ENCODE data around the gene DPYSL3. TPM values are rescaled to one million over a fixed set of nuclear protein-coding genes. Genes with fewer than 3 reads are reported as not detected.

DPYSL3 gene
- total RNA-seq, 1 donor from 2014 or later: 229 TPM

DNA sequence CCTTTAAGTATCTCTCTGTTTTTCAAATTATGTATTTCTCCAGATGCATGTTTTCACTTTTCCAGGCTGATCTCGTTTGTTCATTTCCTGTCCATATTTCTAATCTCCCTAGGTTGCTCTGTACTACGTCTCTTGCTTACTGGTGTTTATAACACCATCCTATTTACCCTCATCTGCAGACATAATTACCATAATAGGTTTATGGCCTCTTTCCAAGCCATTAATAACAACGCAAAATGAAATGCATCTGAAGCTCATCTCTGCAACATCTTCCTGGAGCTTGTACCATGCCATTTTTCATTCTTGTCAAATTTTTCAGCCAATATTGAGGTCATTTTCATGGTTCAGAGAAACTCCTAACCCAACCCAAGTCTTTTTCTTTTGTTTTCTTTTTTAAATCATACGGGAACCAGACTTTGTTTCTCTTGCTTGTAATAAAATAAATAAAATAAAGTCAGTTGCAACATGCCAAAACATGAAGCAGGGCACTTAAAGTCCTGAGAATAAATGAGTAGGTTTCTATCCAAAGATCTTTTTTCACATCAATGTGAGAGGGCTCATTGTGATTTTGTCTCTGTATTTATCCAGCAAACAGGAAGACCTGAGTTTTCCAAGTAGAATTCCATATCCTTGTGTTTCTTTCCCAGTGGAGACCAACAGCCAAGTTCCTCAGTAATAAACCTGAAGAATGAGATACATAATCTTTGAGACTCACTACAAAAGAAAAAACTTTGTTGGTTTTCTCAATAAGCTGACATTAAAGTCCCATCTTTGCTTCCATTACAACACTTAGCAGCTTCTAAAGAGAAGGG is 37.0 kb downstream of the DPYSL3 start:
- DNase-seq (ENCODE audit: low spot score): no peak

DNA sequence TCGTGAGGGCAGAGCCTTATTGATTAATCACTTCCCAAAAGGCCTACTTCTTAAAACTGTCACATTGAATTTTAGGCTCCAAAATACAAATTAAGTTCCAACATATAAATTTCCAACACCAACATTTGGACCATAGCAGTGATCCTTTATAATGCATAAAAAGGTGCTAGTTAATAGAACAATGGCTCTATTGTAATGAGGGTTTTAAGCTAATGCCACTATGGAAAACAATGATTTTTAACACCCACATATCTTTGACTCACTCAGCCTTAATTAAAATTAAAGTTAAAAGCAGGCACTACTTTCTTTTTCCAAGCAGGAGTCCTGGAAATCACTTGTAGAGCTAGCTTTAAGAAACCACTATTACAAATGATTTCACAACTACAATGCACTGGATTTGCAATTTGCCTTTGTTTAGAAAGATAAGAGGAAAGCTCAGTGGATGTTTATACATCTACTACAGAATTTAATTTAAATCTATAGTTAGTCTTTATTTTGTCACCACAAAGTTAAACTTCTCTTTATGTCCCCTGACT is 41.8 kb downstream of the DPYSL3 start:
- no peak for DNase-seq (ENCODE audit: low spot score)

DNA sequence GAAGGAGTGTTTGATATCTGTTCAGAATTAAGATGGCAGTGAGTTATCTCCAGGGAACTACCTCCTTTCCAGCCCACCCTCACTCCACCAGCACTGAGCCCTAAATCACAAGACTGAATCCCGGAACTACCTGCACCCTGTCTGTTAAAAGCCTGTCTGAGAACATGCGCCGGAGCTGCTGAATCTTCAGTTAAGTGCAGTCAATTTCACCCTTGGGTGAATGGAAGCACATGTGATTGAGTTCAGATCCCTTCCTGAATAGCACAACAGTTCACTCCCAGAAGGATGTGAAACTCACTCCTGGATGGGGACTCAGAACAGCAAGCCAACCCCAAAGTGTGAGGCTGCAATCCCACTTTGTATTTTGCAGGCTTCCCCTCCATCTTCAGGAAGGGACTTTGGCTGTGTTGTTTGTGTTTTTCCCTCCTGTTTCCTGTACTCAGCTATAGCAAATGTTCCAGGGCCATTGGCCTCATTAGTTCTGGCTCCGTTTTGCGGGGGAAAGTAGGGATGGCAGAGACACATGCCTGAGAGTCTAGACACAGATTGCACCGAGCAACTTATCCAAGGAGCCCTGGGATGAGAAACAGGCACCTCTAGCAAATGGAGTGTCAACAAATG is 43.4 kb downstream of the DPYSL3 start:
- no peak for DNase-seq (ENCODE audit: low spot score)

DNA sequence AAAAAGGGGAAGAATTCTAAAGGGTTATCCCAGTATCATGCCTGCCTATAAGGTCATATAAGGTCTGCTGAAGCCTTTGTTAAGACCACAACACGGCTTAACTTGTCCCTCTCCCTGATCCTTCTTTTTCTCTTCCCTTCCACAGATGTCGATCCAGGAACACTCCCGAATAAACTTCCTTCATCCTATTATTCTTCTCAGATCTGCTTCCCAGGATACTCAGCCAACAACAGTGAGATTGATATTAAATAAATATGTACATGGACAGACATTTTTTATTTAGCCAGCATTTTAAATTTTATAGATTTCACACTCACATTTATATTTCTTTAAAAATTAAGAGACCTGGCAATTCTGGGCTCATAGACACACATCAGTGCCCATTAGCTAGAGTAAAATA is 44.1 kb downstream of the DPYSL3 start:
- DNase-seq (ENCODE audit: low spot score): no peak

DNA sequence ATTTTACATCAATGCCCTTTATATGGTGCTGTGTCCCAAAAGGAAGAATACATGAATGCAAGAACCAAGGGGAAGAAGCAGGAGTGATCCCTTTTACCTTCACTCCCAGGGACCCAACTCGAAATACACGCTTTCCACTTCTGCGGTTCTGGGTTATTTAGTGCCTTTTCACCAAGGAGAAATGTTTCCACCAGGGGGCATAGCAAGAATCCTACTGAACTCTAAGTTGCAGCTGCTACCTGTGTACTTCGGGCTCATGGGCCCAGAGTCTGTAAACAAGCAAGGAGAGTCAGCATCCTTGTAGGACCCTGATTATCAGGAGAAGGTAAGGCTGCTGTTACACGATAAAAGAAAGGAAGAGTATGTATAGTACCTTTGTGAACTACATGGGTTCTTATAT is 45.7 kb downstream of the DPYSL3 start:
- no peak for DNase-seq (ENCODE audit: low spot score)

DNA sequence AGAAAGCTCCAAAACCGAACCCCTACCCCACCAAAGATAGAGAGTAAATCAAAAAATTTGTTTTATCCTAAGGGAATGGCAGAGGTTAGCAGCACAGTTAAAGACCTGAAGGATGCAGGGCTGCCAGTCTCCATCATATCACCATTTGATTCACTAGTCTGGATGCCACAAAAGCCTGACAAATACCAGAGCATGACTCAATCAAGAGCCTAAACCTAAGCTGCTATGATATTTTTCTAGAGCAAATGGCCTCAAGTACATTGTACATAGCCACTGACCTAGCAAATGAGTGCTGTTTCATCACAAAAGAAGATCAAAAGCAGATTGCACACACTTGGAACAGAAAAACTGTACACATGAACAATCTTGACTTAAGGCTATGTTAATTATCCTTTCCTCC is 48.0 kb downstream of the DPYSL3 start:
- no peak for DNase-seq (ENCODE audit: low spot score)

DNA sequence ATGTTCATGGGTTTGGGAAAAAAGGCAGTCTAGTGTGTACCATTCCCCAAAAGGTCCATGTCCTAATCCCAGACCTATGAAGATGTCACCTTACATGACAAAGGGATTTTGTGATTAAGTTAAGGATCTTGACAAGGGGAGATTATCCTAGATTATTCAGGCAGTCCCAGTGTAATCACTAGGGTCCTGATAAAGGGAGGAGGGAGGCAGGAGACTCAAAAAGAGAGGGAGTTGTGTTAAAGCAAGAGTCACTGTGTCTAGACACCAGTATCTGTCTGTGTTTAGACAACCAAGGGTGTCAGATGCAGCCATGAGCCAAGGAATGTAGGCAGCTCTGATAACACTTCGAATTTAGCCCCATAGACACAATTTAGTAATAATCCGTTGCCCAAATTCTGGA is 49.5 kb downstream of the DPYSL3 start:
- no peak for DNase-seq (ENCODE audit: low spot score)

- DNase-seq (ENCODE audit: low spot score): no peak
Observed at GRCh38 chr5:147458581-147458980, 51.3 kb downstream of the DPYSL3 start.

DNA sequence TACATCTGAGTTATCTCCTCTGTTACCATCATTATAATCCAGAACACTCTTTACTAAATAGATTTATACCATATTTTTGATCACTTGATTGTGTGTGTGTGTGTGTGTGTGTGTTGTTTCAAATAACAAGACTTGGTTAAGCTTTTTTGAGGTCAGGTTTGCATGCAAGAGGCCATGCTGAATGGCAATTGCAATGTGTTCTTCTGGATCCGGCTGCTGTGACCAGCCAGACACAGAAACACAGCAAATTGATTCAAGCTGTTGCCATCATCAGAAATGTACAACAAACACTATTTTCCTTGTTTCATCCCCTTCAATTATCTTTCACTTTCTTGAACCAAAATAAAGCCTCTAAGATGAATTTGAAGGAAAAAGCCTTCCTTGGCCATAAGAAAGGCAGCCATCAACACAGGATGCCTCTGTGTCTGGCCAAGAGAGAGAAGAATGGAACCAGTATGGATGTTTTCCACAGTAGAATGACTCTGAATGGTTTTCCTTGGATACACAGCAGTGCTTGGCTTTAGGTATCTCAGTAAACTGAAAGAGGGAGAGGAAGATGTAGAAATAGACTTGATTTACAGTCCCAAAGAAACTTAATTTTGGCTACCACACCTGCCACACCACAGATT is 53.9 kb downstream of the DPYSL3 start:
- no peak for DNase-seq (ENCODE audit: low spot score)

GRCh38 chr5:147454996-147455677 is 54.7 kb downstream of the DPYSL3 start:
- DNase-seq (ENCODE audit: low spot score): peak; percentile 72

GRCh38 chr5:147453875-147454814 is 55.7 kb downstream of the DPYSL3 start:
- peak; percentile 95 for DNase-seq (ENCODE audit: low spot score)

GRCh38 chr5:147452165-147452811 is 57.6 kb downstream of the DPYSL3 start:
- DNase-seq (ENCODE audit: low spot score): no peak

GRCh38 chr5:147451193-147451592 is 58.7 kb downstream of the DPYSL3 start:
- no peak for DNase-seq (ENCODE audit: low spot score)

DNA sequence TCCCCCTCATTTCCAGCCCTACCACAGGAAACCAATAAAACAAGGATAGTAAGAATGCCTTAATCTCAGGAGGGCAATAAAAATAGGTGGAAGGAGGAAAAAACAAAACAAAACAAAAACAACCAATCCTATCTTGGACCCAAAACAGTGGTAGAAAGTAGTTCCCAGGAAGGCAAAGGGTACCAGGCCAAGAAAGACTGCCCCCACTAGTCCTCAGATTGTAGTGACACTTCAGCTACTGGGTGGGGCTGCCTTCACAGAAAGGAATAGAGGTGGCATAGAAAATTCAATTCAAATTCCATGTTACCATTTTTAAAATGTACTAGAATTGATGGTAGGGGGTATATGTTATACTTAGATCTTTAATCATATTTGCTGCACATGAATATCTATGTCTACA is 59.3 kb downstream of the DPYSL3 start:
- DNase-seq (ENCODE audit: low spot score): no peak

- DNase-seq (ENCODE audit: low spot score): no peak
Observed at GRCh38 chr5:147448766-147449165, 61.1 kb downstream of the DPYSL3 start.

GRCh38 chr5:147446523-147446922 is 63.3 kb downstream of the DPYSL3 start:
- DNase-seq (ENCODE audit: low spot score): peak; percentile 93

DNA sequence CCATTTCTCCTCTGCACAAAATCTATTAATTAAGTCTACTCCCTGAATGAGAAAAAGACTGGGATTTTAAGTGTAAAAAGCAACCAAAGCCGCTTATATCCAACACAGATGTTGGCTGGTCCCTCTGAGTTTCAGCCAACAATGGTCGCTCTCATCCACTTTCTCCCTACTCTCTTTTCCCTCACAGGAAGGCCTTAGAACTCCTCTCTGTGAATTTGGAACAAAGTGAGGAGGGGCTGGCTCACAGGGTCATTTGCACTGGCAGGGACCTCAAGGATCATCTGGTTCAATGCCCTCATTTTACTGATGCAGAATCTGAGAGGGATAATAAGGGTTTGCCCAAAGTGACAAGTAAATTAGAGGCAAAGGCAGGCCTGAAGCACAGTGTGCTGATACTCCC is 64.0 kb downstream of the DPYSL3 start:
- DNase-seq (ENCODE audit: low spot score): no peak

GRCh38 chr5:147445090-147445489 is 64.8 kb downstream of the DPYSL3 start:
- no peak for DNase-seq (ENCODE audit: low spot score)

DNA sequence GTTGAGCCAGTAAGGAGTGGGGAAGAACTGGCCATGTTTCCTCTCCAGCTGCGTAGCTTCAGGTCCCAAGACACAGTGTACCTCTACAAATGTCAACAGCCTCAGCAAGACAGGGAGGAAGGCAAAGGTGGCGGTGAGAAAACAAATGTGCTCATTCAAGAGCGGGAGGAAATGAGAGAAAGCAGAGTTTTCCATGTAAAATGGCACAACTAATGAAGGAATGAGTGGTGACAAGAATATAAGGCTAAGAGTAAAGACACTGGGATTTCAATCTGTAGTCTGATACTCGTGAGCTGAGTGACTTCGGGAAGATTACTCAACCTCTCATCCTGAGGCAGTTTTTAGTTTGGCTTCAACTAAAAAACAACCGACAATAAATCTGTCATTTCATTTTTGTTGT is 67.6 kb downstream of the DPYSL3 start:
- DNase-seq (ENCODE audit: low spot score): no peak

- DNase-seq (ENCODE audit: low spot score): no peak
Observed at GRCh38 chr5:147441191-147441695, 68.6 kb downstream of the DPYSL3 start.

Data from umbilical cord (tissue), 2 donors.